DLD1 (cell line): ENCODE data around the gene TMEM273.

Source experiments
- in situ Hi-C: cut with HindIII; loops from 2 replicates; pipeline ENCODE4 v1.10.0; 2017; ENCODE audit warnings: low sequenced_read_pairs

Gene TMEM273

DNA sequence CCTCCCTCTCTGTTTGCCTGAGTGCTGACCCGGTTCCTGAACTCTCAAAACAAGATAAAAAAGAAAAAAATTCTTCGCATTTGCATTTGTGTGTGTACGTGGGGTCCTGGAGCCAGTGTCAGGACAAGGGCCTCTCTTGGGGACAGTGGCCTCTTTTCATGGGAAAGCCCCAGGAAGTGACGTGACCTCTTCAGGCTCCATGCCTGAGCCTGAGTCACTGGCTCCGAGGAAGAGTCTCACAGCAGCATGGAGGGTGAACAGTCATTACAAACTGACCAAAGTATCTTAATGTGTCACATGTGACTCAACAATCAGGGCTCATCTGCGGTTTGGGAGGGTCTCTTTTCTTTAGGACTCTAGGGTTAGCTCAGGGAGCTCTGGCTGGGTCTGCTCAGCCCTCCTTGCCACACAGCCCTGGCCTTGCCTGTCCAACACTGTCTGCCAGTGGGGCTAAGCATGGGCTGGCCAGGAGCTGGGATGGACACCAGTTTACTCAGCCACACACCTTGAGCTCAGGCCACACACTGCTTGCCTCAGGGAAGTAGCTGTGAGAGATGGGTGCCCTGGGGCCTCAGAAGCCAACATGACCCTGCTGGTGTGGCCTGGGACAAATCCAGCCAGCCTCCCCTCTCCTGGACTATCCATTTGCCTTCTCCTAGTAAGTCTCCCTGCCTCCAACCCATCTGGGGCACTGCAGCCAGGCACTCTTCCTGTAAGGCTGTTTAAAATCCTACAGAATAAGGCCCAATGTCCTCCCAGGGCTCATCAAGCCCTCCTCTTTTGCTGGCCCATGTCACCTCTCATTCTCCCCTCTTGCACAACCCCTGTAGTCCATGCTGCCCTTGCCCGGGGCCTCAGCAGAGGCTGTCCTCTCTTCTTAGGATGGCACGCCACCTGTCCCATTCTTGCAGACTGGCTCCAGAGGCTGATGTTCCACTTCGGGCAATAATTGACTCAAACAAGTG is 10.5 kb downstream of the TMEM273 start:
- in situ Hi-C loops: no loop called here

DNA sequence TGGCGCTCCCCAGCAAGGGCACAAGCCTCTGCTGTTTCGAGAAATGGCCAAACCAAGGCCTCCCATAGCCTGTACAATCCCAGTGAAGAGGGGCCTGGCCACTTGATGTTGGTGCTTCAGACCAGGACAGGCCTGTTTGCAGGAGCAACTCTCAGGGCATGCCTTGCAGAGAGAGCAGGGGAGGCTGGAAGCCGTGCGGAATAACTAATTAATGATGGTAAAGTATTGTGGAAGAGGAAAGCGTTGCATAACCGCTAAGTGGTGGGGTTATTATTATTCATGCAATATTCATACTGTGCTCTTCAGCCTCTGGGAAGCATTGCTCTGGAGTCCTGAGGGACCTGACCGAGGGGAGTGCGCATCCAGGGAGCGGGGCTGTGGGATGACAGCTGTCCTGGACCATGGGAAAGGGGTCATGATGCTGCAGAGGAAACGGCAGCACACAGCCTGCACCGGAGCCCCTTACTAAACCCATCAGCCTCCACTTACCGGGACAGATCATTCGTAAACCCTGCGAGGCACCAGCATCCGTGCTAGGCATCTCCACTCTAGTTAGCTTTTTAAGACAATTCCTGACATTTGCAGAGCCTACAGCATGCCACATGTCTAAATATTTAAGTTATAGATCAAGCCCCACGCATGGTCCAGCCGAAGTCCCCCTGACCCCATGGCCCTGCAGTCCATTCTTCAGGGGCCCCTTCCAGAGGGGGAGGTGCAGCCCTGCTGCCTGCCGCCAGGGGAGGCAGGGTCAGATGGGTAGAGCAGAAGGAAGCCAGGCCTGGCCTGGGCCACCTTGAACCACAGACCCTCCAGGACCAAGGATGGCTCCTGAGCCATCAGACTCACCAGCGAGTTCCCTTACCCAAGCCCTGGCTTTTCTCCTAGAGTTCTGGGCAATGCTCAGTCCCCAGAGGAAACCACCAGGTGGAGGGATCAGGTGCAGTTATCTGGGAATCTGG is 11.6 kb downstream of the TMEM273 start:
- in situ Hi-C loops: no loop called here

DNA sequence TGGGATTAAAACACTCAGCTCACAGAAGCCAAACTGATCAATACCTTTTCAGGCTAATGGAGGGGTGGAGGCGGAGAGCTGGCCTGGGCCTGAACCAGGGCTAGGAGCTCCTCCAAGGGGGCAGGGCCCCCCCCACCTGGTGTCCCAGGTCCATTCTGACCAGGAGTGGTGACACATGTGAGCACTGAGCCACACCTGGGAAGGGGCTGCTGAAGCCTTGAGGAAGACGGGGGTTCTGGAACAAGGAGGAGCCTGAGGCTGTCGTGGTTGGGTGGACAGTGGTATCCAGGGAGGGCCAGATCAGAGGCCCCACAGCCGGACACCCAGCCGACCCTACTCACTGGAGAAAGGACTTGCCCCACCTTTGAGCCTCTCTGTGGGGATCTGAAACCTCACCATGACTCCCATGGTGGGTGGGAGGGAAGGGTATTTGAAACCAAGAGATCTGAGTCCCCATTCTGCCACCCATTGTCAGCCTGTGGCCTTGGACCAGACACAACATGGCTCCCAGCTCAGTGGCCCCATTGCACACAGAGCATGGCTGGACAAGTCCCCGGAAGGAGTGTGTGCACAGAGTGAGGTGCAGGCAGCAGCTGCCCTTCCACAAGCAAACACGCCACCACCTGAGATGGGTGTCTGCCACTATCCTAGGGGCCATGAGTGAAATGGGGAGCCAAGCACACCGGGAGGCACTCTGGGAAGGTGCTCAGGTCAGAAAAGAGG is 12.4 kb downstream of the TMEM273 start:
- in situ Hi-C loops: no loop called here

DNA sequence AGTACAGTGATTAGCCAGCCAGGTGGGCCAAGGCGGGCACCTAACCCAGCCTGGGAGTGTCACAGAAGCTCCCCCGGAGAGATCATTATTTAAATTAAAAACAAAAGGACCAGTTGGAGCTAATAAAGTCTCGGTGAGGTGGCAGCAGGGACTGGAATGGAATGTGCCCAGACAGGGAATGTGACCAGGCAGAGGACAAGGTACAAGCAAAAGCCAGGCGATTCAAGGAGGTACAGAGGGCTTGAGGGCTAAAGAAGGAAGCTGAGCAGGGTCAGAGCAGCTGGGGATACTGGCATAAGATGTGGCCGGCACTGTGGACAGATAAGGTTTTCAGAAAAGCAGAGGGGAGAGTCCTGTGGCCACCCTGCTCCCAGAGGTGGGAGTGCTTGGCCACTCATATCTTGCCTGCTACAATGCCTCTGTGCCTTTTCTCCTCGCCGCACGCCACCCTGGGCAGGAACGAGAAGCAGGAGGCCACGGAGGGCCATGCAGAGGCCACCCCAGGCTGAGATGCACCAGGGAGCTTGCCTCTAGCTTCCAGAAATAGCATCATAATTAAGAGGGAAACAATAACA is 13.2 kb downstream of the TMEM273 start:
- in situ Hi-C loops: no loop called here

DNA sequence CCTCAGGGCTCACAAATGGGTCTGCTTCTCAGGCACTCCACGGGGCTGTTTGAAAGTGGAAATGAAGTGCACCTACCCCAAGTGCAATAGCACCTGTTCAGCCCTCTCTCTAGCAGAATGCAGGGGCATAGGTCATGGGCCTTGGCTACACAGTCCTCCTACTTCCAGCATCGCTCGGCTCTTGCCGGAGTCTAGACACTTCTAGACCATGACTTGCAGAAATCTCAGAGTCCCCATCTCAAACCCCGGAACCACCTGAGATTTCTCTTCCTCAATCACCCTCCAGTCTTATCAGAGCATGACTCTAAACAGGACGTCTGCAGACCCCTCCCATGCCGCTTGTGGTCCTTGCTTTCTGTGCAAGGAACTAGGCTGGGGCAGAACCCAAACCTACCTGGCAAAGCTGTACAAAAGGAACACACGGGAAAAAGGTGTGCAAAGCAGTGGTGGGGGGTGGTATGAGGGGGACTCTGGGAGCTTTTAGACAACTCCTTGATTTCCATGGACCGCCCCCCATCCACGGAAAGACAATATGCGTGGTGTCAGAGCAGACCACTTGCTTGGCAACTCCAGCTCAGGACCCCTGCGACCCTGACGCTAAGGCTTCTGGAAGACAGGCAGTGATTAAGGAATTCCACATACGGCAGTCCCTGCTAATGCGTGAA is 13.8 kb downstream of the TMEM273 start:
- in situ Hi-C loops: no loop called here

DNA sequence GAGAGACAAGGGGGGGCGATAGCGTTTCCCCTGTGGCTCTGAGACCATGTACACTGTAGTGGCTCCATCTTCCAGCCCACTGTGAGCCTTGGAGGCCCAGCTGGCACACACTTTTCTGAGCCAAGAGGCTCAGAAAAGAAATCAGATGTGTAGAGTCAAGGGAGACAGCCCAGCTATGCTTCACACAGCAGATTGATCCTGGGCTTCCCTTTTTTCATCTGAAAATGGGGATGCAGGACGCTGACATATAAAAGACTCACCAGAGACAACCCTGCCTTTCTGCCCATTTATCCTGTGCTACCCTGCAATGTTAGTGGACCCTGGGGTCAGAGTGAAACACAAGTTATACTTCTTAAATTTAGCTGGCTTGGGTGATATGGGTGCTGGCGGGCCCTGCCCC is 14.3 kb downstream of the TMEM273 start:
- in situ Hi-C loops: no loop called here

DNA sequence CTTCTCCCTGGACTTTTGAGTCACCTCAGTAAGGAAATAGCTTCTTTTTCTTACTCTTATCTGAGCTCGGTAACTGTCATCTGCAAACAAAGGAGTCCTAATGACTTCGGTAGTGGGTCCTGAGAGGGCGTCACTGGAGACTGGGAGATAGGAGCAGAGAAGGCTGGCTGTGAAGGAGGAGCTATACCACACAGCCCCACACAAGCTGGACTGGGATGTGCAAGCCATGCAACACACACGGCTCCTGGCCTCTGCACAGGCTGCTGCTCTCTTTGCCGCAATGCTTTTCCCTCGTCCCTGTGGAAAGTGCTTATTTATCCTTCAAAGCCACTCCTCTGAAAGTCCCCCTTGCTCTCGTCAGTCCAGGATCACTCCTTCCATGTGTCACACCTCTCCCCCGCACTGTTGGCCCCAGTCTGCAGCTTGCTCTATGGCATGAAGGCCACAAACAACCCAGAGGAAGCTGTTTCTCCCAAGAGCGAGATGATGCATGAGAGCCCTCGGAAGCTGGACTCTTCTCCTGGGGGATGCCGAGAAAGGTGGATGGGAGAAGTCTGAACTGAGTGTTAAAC is 14.9 kb downstream of the TMEM273 start:
- in situ Hi-C loops: no loop called here

DNA sequence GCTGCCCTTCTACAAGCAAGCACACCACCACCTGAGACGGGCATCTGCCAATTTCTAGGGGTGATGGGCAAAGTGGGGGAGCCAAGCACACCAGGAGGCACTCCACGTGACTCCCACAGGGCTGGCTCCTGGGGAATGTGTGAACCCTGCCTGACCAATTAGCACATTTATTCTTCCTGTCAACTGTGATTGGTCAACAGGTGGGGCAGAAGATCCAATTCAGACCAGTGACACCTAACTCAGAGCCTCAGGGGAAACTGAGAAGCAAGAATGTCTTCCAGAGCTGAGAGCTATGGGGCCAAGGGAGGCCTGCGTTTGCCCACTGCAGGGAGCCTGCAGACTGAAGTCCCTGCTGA is 15.4 kb downstream of the TMEM273 start:
- in situ Hi-C loops: no loop called here

DNA sequence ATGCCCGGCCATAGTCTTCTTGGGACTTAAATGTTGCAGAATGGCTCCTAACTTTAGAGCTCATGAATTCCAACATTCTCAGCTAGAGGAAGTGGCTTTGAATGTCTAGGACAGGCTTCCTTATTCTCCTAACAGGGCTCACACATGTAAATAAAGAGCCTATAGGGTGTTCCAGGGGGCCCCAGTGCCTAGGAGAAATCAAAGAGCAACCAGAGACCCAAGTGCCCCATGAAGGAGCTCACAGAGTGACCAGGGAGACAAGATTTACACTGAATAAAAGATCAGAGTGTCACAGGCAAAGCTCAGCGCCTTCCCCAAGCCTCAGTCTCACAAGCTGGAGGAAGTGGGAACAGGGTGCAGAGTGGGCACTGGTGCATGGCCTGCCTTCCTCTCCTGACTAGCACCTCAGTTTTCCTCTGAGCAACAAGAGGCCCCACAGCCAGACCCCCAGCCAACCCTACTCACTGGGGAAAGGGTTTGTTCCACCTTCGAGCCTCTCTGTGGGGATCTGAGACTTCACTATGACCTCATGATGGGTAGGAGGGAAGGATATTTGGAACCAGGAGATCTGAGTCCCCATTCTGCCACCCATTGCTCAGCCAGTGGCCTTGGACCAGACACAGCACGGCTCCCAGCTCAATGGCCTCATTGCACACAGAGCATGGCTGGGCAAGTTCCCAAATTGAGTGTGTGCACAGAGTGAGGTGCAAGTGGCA is 16.0 kb downstream of the TMEM273 start:
- in situ Hi-C loops: no loop called here

DNA sequence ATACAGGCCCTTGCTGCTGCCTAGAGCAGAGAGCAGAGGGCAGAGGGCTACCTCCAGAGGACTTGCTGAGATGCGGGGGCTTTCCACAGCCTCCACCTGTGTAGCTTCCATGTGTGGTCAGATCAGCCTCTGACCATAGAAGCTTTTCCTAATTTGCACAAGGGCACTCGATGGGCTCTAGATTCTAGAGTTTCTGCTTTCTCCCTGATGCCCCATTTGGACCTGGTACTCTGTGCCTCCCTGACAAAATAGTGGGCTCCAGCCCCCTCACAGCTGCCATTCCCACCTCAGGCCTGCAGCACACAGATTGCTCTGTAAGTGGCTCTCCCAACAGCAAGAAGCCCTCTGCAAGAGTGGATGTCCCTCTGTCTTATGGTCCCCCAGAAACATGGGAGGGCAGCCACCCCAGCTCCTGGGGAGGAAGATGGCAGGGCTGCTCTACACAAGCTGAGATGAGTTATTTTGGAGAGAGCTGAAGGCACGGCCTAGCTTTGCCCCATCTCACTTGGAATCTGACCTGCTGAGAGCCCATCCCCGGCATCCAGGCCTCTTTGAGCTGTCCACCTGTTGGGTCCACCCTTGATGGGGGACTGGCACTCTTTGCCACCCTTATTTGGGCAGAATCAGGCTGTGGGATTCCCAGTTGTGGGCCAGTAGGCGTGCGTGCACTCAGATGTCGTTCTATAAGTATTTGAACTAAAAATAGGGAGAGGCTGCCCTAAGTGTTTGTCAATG is 16.7 kb downstream of the TMEM273 start:
- in situ Hi-C loops: no loop called here

DNA sequence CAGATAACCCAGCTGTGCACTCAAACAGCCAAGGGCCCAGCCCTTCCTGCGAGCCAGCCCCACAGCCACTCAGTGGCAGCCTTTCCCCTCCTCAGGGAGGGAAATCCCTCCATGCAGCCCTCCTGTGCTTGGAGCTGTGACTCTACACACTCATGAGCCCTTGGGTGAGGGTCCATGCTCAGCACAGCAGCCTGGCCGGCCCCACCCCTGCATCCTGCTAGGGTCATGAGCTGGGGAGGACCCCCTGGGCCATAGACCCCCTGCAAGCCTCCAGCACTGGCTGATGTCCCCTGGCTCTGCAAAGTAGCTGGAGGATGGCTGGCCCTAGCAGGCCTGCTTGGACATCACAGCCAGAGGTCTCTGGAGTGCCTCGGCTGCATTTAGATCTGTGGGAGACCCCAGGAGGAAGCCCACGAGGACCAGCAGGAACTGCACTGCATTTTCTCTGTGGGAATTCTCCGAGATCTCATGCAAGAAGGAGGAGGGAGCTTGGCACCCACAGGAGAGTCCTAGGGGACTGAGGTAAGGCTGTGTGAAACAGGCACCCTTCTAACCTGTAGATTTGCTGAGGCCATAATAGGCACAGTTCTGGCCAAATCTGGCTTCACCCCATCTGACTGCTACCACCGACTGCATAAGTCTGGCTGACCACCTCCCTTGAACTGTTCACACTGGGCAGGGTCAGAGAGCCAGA is 17.4 kb downstream of the TMEM273 start:
- in situ Hi-C loops: no loop called here

DNA sequence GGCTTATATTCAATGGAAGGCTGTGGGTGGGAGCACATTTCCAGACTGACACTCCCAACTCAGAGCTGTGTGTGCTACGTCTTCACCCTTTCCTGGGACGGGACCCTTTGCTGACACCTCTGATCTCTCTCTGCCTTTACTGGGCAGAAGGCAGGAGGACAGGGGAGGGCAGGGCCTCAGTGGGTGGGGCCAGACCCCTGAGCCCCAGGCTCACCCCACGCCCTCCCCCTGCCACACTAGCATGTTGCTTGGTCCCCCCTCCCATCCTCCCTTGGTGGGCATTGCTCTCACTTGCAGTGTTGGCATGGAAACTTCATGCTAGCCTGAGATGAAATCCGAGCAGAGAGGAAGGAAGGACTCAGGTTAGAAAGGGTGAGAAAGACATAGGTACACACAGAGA is 18.4 kb downstream of the TMEM273 start:
- in situ Hi-C loops: no loop called here

DNA sequence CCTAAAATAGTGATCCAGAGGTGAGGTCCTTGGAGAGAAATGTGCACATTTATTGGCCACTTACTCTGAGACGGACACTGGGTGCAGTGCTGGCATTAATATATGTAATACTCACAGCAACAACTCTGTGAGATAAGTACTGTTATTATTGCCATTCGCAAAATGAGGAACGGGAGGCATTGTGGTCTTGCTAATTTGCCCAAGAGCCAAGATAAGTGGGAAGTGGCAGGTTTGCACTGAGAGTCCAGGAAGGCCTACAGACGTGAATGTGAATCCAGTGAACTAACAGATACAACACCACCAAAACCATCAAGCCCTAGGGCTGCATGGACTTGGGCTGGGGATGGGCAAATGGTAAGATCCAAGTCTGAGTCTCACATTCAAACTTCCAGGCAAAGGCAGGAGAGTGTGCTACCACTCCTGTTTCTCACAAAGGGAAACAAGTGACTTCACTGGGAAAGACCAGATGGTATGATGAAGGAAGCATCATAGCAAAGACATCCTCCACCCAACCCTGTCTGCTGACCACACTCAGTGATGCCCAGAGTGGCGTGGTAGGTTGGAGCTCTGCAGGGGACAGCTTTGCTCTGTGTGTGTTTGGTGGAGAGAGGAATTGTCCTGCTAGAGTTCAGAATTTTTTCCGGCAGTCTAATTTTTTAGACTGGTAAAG is 19.2 kb downstream of the TMEM273 start:
- in situ Hi-C loops: no loop called here

DNA sequence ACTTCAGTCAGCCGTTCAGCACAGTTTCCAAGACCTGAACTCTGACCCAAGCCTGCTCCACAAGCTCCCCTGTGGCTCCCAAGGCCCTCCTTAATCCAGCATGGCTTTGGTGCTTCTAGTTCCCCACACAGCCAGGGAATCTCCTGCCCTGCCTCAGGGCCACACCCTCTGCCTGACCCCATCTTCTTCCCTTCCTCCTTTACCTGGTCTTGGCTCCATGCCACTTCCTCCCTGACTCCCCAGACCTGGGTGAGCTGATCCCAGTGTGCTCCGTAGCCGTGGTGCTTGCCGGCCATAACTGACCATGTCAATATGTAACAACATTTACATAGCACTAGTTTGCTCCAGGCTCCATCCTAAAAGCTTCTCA is 20.0 kb downstream of the TMEM273 start:
- in situ Hi-C loops: no loop called here

DNA sequence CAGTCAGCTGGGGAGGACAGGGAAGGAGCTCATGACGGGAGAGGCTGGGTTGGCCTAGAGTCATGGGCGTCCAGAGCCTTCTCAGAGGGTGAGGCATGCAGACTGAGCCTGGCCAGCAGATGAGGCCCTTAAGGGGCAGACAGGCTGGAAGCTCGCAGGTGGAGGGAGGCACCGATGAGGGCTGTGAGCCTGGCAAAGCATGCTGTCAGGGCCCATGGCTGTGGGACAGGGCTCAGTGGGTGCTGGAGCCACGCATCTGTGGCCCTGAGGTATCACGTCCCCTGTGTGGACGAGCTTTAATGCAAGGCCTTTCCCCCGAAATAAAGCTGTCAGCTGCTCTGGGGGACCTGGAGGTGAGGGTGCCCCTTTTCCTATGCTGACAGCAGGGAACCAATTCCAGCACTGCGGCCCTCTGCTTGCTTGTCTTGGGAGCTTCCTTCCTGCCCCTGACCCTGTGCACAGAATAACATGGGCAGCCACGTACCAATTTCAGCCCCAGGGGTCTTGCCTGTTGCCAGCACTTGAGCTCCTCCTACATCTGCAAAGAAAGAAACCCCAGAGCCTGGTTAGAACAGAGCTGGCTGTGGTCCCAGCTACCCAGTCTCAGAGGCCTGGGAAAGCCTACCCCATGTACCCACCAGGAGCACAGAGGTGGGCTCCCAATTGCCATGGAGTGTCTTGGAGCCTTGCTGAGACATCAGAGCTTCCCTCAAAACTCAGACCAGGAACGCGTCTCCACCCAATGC is 20.6 kb downstream of the TMEM273 start:
- in situ Hi-C loops: no loop called here

DNA sequence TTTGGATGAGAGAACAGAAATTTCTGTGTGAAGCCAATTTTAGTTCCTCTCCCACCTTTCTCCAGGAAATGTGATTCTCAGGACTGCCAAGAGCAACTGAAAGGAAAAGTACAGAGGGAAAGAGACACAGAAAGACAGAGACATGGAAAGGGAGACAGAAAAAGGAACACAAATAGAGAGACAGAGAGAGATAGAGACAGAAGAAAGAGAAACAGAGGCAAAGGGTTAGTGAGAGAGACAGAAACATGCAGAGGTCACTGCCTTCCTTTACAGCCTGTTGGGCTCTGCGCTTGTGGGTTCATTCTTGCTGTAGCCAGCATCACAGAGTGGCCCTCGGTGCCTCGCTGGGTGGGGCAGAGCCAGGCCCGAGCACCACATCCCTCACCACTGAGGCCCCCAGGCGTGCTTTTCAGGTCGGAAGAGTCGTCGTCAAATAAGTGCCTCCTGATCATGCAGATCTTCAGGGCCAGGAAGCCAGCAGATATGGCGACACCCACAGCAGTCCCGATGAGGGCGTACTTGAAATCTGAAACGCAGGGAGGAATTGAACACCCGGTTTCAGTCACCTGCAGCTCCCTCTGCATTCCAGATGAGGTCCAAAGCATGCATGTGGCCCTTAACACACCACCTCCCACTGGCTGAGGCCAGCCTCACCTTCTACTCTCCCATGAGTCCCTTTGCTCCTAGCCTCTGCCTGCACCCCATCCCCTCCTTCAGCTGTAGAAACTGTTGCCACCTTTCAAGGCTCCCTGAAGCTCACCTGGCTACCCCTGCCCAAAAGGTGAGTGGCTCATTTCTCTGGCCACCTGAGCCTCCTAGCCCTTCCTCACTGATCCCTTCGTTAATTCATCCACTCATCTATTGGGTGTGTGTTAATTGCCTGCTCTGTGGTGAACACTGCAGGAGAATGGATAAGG is 21.4 kb downstream of the TMEM273 start:
- in situ Hi-C loops: no loop called here
